ENCODE measurements around the gene PCSK1. TPM values are rescaled to one million over a fixed set of nuclear protein-coding genes. Genes with fewer than 3 reads are reported as not detected.

PCSK1 gene
- total RNA-seq, 1 experiment from 2014 or later, result not detected

GRCh38 chr5:96481009-96481786 lies 48.1 kb upstream of the PCSK1 start:
- no peak for TF ChIP-seq TCF7L2 (IDR thresholded peaks at IDR 0.05; ENCODE audit: low read depth, low read length)
- no peak for TF ChIP-seq SIN3A (IDR thresholded peaks at IDR 0.05; ENCODE audit: borderline replicate concordance, insufficient read depth, low read depth, low read length)
- TF ChIP-seq CTCF (IDR thresholded peaks at IDR 0.05), result no peak
- TF ChIP-seq POLR2AphosphoS5 (IDR thresholded peaks at IDR 0.05; ENCODE audit: low read depth, low read length), result no peak
- no peak for TF ChIP-seq REST (IDR thresholded peaks at IDR 0.05; ENCODE audit: insufficient read depth in 1 of 2, low read depth in 2 of 2, low read length in 1 of 2)
- CTCF ChIA-PET, result no interaction called here
- POLR2A ChIA-PET, result interaction anchor here (0.6 kb wide), 1 partner anchor 602 kb away, joined by 5 read pairs; no protein-coding TSS in a partner anchor
- no peak overlapping the region for H3K4me3 ChIP-seq (ENCODE audit: low read depth in 2 of 2, low read length in 2 of 2)
- in situ Hi-C loops (cut with HindIII; ENCODE audit: low pct_unique_long_range_greater_than_20kb, low sequenced_read_pairs) (no loop called here), intact Hi-C loops (cut with micrococcal nuclease; ENCODE audit: unreplicated experiment) (no loop called here)
- H3K36me3 ChIP-seq (ENCODE audit: control insufficient read depth, insufficient read depth, low read length), result no peaks in the 10 kb centered on the region
- no peaks in the 10 kb centered on the region for H3K9me3 ChIP-seq (ENCODE audit: control insufficient read depth, insufficient read depth, low read depth, low read length)
- no peaks in the 10 kb centered on the region for H3K4me1 ChIP-seq (ENCODE audit: control insufficient read depth, insufficient read depth, low read length)
- no peak overlapping the region for H3K27ac ChIP-seq (ENCODE audit: low read length)
- no peak for ATAC-seq
- no TSS peak for BruUV-seq (replicated peaks)
- no peak for DNase-seq (ENCODE audit: low read depth, low spot score)
- H3K27me3 ChIP-seq (ENCODE audit: control insufficient read depth, insufficient read depth, low read length), result peaks cover 8% of the 10 kb centered on the region

GRCh38 chr5:96478983-96479382 lies 45.9 kb upstream of the PCSK1 start:
- H3K4me3 ChIP-seq (ENCODE audit: low read depth in 2 of 2, low read length in 2 of 2), result no peak overlapping the region
- no peaks in the 10 kb centered on the region for H3K9me3 ChIP-seq (ENCODE audit: control insufficient read depth, insufficient read depth, low read depth, low read length)
- DNase-seq (ENCODE audit: low read depth, low spot score), result no peak
- ChIA-PET POLR2A (no interaction called here), CTCF (interaction anchor here (0.7 kb wide), 1 partner anchor 1884 kb away, joined by 3 read pairs; no protein-coding TSS in a partner anchor)
- H3K4me1 ChIP-seq (ENCODE audit: control insufficient read depth, insufficient read depth, low read length), result no peaks in the 10 kb centered on the region
- TF ChIP-seq REST (IDR thresholded peaks at IDR 0.05; ENCODE audit: insufficient read depth in 1 of 2, low read depth in 2 of 2, low read length in 1 of 2) (no peak), CTCF (IDR thresholded peaks at IDR 0.05) (no peak), TCF7L2 (IDR thresholded peaks at IDR 0.05; ENCODE audit: low read depth, low read length) (no peak), POLR2AphosphoS5 (IDR thresholded peaks at IDR 0.05; ENCODE audit: low read depth, low read length) (no peak), SIN3A (IDR thresholded peaks at IDR 0.05; ENCODE audit: borderline replicate concordance, insufficient read depth, low read depth, low read length) (no peak)
- BruUV-seq (replicated peaks), result no TSS peak
- intact Hi-C loops (cut with micrococcal nuclease; ENCODE audit: unreplicated experiment), result no loop called here
- no peaks in the 10 kb centered on the region for H3K36me3 ChIP-seq (ENCODE audit: control insufficient read depth, insufficient read depth, low read length)
- H3K27me3 ChIP-seq (ENCODE audit: control insufficient read depth, insufficient read depth, low read length), result peaks cover 8% of the 10 kb centered on the region
- in situ Hi-C loops (cut with HindIII; ENCODE audit: low pct_unique_long_range_greater_than_20kb, low sequenced_read_pairs), result no loop called here
- H3K27ac ChIP-seq (ENCODE audit: low read length), result no peak overlapping the region
- no peak for ATAC-seq

All from Panc1 (cell line).